ENCODE data around the gene AGMO.

AGMO gene

DNA sequence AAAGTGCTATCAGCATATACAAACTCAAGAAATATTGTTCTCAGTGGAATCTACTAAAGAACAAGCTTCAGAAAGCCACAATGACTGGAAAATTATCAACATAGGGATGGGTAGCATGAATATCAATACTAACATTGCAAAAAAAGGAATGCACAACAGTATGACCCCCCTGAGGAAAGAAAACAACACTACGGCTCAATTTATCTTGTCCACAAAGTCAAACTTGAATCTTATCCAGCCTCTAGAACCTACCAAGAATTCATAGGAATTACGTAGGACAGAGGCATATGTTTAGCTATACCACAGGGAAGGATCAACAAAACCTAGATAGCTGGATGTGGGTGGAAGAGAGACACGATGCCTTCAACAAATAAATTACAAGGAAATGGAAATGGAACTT lies 54.6 kb downstream of the AGMO start:
- Histone ChIP-seq H3K27ac (no peak overlapping the region), H3K4me3 (no peak overlapping the region)

DNA sequence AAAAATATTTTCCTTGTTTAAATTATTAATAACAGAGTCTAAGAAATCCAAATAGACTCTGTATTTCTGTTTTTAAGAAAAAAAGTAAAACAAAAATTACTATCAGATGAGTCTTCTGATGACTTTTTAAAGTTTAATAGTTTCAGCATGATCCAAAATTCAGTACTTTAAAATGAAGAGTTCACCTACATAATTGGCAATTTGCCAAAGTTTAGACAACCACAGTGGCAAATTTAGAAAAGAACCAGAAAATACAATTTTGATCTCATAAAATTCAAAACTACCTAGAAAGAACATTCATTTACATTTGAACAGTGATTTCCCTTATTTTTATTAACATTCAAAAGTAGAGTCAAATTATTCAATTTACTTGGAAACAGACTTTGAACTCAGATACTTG lies 56.1 kb downstream of the AGMO start:
- Histone ChIP-seq H3K4me3 (no peak overlapping the region), H3K27ac (no peak overlapping the region)

DNA sequence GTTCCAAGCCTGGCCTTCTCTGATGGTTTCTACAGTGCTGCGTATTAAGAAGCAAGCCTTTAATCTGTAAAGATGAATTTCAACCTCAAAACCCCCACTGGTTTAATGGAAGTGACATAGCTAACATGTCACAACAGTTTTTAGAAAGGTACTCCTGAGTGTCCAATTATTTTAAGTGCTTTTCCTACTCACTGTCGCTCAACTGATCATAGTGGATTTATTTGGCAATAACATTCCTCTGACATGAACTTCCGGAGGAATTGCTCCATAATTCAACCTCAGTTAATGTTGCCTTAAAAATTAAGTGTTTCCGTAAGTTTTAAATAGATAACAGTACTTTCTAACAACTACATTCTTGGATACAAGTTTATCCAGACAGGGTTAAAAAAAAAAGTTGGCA lies 57.5 kb downstream of the AGMO start:
- H3K27ac ChIP-seq = no peak overlapping the region
- H3K4me3 ChIP-seq = no peak overlapping the region

DNA sequence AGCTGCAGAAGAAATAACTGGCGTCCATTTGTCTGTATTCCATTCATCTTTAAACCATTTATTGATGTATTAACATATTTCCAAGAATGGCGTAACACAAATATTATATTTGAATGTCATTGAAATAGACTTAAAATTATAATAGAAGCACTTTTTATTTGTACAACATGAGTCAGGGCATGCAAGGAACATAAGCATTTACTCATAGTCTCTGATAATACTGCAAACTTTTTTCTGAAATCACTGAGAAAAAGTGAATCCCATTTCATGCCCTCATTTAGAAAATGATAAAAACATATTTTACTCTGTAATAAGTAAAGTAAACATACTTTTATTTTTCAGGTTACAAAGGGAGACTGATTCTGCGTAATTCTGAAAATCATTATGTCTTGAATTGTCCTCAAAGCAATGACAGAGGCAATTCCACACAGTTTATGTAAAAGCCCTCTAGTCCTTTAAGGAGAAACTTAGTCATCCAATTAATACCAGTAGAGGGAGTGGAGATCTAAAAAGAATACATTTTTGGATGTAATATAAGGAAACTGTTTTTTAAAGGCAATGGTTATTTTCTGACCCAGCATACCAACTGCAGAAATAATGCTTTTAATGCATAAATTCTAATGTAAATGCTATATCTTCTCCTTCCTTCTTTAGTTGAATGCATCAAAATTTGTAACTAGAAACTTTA lies 58.1 kb downstream of the AGMO start:
- Histone ChIP-seq H3K4me3 (no peak overlapping the region), H3K27ac (no peak overlapping the region)

DNA sequence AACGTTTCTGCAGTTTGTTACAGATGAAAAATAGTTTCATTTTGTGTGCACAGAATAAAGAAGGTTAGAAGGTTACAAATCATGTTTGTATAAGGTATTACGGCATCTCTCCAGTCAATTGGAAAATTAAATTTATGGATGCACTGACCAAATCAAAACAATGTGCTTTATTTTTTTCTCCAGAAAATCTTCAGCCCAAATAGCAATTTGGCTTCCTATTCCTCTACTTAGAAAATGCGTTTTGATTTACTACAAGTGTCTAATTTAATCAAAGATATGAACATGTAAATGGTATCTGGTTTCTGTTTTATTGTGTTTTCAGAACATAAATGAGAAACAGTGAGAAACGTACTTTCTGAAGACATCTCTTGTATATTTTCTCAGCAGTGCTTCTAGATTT lies 63.4 kb downstream of the AGMO start:
- no peak overlapping the region for H3K27ac ChIP-seq
- H3K4me3 ChIP-seq = no peak overlapping the region

DNA sequence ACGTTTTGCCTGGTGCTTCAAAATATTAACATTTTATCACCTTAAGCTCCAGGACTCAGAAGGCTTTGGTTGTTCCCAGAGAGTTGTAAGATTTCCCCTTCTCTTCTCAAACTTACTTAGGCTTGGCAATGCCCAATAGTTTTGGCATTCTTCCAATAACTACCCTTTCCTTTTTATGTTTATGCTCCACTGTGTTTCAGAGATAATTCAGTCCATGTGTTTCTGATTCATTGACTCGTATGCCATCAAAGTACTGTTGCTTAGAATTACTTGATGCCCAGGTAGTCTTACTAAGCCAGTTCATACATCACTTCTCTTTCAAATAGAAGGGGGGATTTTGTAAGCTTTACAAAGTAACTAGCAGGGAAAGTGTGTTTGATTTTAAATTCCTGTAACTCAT lies 66.6 kb downstream of the AGMO start:
- no peak overlapping the region for H3K4me3 ChIP-seq

DNA sequence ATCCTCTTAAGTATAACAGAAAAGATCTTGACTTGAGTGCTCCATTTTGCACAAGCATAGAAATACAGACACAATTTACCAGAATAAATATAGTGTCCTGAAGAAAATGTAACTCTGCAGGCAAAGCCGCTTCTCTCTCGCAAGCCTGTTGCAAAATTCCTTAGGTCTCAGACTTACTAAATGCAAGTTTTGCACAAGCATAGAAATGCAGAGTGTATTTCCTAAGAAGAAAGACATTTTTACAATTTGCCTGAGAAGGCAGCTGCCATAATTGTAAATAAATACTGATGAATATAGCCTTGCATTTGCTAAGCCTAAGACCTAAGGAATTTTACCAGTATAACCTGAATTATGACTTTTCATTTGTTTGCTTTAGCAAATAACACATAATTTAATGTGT lies 67.1 kb downstream of the AGMO start:
- Histone ChIP-seq H3K27ac (no peak overlapping the region), H3K4me3 (no peak overlapping the region)

More for the DNA sequence above, 66.6 kb downstream of the AGMO start:
- no peak overlapping the region for H3K27ac ChIP-seq

DNA sequence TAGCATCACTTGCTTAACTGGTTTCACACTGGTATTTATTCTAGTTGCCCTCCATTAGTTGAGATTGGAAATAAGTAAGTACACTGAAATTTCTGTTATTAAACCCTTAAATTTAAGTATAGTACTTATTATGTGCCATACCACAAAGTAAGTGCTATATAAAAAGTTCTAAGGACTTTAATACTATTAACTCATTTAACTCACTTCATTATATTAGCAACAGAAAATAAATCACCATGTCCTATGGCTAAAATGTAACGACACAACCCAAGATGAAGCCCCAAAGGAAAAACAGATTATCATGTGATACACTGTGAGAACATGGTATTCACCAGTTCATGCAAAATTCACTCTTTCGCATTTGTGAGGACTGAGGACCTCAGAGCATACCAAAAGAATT lies 70.5 kb downstream of the AGMO start:
- Histone ChIP-seq H3K4me3 (no peak overlapping the region), H3K27ac (no peak overlapping the region)

DNA sequence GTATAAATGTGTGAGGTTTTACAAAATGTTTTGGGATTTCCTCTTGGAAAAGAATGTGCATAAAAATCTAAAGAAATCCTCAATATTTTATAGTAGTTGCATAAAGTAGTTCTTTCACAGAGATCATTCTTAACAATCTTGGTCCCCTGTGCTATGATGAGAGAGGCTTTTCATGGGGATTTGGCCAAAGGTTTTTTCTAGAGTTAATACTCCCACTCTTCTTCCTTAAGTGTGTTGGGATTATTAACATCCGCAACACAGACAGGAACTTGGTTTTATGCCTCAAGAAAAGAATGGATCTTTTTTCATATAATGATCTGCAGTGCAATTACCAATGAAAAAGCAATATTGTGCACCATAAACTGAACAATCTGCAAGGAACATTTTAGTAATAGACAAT lies 71.5 kb downstream of the AGMO start:
- Histone ChIP-seq H3K4me3 (no peak overlapping the region), H3K27ac (no peak overlapping the region)

DNA sequence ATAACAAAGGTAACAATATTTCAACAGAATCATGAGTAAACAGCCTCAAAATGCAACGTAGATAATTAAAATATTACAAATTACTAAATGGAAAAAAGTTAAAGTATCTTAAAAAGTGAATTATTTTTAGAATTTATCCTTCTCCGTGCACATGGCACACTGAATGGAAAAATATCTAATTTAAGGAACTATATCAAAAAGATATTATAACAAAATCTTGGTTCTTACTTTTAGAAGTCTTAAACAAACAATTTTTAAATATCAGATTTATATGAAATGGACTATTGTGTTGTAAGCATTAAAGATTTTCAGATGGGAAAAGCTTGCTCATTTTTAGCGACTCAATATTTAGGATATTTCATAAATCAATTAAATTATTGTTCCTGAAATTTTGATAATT lies 72.0 kb downstream of the AGMO start:
- Histone ChIP-seq H3K27ac (no peak overlapping the region), H3K4me3 (no peak overlapping the region)

DNA sequence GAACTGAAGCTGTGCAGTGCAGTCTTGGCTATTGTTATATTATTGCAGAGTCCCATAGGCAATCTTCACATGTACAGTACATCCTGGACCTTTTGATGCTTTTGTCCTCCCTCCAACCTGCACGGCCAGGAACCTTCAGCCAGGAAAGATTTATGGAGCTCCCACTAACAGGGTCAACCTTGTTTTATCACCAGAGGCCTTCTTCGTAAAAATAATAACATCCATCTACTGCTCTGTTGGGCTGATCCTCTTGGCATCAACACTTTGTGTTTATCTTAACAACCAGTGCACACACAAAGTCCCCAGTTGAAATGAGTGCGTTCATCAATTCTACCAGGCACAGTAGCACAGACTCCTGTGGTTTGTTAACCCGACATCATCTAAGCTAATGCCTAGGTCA lies 72.4 kb downstream of the AGMO start:
- Histone ChIP-seq H3K27ac (no peak overlapping the region), H3K4me3 (no peak overlapping the region)

DNA sequence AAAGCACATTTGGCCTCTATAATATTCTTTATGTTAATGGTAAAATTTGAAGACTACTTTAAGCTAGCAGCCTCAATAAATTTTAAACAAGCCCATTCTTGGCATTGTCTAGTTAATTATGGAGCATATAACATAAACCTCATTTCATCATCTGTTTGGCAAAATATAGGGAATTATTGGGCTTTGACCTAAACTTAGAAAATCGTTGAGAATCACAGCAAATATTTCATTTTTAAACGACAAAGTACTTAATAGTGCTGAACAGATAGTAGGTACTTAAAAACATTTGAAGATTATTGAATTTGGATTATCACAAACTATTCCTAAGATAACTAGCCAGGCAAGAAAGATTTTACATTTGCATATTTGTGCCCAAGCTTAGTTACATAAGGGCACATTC lies 73.4 kb downstream of the AGMO start:
- H3K27ac ChIP-seq = no peak overlapping the region
- no peak overlapping the region for H3K4me3 ChIP-seq

DNA sequence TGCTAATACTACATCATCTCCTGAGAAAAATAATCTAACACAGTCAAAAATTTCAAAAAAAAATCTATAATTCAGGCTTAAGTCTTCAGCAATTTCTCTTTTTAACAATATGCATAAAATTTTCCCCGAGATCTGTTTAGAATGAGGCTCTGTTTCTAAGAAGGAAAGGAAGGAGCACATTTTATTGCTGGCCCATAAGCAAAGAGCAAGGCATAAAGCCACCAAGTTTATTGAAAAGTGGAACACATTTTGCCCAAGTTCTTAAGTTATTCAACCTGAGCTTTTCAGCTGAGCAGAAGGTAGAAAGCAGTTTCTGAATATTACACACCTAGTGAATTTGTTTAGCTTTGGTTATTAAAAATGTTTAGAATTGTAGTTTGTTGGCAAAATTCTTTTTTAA lies 73.9 kb downstream of the AGMO start:
- Histone ChIP-seq H3K4me3 (no peak overlapping the region), H3K27ac (no peak overlapping the region)

DNA sequence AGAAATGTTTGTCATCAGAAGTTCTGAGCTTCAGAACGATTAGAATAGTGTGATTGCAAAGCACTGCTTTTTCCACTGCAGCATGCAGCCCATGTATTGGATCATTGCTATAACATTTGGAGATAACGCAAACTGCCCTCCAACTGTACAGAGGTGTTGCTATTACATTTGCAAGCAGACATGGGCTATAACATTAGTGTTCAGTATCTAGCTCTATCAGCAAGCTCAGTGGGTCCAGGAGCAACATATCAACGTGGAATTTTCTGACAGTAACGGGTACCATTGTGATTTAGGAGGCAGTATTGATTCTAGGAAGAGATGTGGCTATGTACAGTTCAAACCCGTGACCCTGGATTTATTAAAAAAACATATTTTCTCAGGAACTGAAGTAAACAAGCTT lies 75.8 kb downstream of the AGMO start:
- H3K27ac ChIP-seq = no peak overlapping the region
- no peak overlapping the region for H3K4me3 ChIP-seq

DNA sequence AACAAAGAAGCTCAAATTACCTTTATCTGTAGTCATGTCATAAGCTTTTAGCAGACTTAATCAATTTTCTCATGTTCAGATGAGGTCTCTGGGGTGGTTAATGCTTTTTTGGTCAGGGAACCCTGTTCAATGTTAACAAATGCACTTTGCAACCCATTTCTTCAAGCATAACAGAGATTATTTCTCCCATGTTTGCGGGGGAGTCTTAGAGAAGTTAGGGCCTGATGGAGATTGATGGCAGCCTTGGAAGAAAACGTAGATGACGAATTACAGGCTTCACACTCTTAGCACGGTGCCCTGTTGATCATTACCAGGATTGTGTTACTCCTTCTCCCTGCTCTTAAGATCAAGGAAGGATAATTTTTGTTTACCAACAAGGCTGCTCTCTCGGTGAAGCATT lies 76.4 kb downstream of the AGMO start:
- no peak overlapping the region for H3K4me3 ChIP-seq
- no peak overlapping the region for H3K27ac ChIP-seq

DNA sequence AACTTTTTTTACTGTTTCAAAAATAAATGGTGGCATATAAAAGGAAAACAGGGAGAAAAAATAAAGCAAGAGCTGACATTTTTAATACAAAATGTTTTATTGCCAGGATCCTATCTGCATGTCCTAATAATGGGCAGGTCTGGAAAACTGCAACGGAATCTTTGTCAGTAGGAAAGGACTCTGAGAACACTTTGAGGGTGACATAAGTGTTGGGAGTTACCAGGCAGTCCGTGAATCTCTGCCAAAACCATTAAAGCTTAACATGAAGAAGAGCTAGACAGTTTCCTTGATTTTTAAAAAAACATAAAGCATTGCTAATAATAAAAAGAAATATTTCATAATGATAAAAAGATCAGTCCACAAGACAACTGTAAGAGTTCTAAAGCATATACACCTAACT lies 80.7 kb downstream of the AGMO start:
- Histone ChIP-seq H3K4me3 (no peak overlapping the region), H3K27ac (no peak overlapping the region)

DNA sequence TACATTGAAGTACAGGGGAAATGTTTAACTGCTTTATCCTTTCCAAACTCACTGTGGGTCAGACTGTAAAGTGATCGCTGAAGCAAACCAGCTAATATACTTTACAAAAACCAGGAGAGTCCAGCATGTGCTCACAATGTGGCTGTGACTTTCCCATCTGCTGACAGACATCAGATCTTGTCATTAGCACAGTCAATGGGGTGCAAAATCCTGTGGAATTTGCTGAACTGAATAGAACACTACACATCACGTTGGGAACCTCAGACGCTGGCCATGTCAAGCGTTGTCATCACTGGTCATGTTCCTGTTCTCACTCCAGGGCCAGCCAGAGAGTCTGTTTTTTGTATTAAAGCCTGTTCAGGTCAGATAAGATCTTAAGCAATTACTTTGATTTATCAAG lies 83.4 kb downstream of the AGMO start:
- H3K27ac ChIP-seq = no peak overlapping the region
- no peak overlapping the region for H3K4me3 ChIP-seq

DNA sequence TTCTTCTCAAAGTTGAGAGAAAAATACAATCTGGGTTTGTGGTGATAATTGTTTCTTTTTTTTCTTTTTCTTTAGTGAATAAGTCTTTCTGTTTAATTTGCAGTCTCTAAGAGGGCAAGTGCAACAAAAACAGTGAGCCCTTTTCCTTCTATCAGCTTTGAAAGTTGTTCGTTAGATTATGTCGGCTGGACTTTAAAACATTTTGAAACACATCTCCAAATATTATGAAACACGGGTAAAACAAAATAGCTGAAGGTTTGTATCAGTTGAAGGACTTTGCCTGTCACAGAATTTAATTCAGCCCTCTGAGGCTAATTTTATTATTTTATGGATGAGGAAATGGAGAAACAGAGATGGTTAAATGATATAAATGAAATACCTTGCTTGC lies 85.3 kb downstream of the AGMO start:
- no peak overlapping the region for H3K4me3 ChIP-seq
- peak overlapping the region in 3 of 21 experiments; percentile 33 to 46 (median 37) for H3K27ac ChIP-seq

DNA sequence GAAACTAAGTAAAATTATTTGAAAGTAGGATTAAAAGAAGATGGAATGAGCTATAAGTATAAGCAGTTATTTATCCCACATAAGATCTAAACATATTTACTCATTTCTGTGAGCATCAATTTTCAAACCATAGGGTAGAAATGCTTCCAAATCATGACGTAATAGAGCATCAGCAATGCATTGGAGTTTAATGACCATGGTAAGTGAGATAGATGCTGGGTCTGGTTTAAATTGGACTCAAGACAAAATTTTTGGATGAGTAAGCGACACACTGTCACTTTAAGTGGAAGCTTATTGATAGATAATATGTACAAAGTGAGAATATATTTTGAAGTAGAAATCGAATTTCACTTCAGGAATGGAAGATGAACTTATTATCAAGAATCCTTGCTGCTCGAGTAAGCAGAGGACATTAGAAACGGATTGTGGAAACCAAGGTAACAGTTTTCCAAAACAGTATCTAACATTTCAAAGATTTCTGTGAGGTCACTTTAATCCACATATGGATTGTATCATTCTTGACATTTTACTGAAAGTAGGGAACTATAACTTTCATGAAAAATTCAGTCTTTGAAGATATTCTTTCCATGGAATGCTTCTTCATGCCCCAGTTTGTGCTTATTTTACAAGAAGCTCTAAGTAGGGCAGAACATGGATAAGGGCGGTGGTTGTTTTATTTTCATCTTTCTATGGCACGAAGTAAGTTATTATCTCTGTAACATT lies 85.8 kb downstream of the AGMO start:
- peak overlapping the region in 3 of 21 experiments; percentile 33 to 46 (median 37) for H3K27ac ChIP-seq

DNA sequence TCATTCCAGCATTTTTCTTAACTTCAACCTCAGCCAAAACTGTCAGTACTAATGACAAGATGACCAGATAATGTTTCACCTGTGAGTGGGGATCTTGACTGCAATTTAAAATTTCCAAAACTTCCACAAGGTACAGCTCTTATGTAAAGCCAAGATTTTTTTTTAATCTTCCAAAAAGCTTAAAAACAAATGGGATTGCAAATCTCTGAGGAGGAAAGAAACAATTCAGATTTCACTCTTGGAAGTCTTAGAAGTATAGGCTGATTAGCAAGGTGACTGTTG lies 90.2 kb downstream of the AGMO start:
- H3K27ac ChIP-seq = no peak overlapping the region

More for the DNA sequence above, 85.8 kb downstream of the AGMO start:
- no peak overlapping the region for H3K4me3 ChIP-seq

DNA sequence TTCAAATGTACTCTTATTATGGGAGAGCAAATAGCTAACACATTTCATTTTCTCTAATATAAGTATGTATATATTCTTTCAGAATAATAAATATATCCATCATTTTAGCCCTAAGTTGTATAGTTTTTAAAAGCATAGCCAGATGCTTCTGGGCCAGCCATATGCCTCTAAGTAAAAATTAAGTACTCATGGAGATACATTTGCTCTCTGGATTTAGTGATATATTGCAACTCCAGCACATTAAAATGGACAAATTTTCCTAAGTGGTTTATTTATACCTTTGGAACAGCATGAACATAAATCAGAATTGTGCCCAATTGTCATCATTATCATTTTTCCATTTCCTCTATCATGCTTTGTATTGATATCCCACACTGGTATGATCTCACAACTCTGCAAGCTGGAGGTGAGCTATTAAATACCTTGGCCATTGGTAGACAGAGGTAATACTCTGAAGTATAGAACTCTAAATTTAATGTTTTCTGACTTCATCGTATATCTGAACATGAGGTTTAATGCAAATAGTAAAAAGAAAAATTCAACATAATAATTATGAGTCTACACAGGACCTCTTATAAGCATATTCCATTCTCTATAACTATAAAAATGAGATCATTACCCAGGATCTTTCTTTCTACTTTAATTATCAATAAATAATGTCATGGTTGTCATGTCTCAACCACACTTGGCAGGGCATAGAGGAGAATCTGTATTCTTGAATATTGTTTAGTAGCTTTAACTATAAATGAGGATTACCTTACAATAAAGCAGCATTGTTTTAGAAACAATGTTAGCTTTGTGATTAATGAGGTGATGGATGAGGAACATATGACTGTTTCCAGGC lies 90.8 kb downstream of the AGMO start:
- no peak overlapping the region for H3K4me3 ChIP-seq
- H3K27ac ChIP-seq = no peak overlapping the region

More for the DNA sequence above, 90.2 kb downstream of the AGMO start:
- H3K4me3 ChIP-seq = no peak overlapping the region
